ENCODE data around the gene DNER.
"Not testable (repeated sequence)": the region's sequence is repeated elsewhere in the genome, so short reads cannot be mapped to it uniquely, and the experiment has no call there.

The DNER gene, protein sequence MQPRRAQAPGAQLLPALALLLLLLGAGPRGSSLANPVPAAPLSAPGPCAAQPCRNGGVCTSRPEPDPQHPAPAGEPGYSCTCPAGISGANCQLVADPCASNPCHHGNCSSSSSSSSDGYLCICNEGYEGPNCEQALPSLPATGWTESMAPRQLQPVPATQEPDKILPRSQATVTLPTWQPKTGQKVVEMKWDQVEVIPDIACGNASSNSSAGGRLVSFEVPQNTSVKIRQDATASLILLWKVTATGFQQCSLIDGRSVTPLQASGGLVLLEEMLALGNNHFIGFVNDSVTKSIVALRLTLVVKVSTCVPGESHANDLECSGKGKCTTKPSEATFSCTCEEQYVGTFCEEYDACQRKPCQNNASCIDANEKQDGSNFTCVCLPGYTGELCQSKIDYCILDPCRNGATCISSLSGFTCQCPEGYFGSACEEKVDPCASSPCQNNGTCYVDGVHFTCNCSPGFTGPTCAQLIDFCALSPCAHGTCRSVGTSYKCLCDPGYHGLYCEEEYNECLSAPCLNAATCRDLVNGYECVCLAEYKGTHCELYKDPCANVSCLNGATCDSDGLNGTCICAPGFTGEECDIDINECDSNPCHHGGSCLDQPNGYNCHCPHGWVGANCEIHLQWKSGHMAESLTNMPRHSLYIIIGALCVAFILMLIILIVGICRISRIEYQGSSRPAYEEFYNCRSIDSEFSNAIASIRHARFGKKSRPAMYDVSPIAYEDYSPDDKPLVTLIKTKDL

DNA sequence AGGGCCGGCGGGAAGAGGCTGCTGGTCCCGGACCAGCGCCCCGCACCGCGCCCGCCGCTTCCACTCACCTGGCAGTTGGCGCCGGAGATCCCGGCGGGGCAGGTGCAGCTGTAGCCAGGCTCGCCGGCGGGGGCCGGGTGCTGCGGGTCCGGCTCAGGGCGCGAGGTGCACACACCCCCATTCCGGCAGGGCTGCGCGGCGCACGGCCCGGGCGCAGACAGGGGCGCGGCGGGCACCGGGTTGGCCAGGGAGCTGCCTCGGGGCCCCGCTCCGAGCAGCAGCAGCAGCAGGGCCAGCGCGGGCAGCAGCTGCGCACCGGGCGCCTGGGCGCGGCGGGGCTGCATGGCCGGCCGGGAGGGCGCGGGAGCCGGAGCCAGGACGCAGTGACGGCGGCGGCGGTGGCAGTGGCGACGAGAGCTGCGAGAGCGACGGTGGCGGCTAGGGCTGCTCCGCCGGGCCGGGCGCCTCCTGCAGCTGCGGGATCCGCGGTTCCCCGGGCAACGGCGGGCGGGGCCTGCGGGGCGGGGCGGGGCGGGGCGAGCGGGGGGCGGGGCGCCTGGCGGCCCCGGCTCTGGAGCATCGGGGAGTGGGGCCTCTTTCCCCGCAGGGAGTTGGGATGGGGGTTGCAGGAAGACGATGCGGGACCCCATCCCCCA, at the start of gene DNER:
Gene DNER (minus strand): TSS at position 476 of the 656 bp plus-strand sequence. CDS start 132 bp downstream, at position 344.
- DNase-seq (ENCODE audit: low read depth in 2 of 2) = peak; percentile 19 to 48

DNA sequence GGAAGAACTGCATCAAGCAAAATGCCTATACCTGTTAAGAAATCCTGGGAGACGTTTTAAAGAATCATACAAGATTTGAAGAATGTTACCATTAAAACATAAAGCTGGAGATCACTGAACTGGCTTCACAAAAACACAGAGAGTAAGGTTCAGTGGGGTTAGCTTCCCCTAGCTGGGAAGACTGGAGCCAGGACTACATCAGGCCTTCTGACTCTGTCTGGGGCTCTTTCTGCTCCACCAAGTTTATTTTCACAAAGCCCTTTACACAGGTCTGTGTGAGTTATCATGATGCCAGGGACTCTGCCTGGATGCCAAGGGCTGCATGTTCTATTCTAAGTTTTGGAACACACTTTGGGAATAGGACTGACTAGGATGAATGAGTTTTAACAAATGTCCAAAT, 47.3 kb upstream of the DNER start:
- no peak for DNase-seq (ENCODE audit: low read depth in 2 of 2)

DNA sequence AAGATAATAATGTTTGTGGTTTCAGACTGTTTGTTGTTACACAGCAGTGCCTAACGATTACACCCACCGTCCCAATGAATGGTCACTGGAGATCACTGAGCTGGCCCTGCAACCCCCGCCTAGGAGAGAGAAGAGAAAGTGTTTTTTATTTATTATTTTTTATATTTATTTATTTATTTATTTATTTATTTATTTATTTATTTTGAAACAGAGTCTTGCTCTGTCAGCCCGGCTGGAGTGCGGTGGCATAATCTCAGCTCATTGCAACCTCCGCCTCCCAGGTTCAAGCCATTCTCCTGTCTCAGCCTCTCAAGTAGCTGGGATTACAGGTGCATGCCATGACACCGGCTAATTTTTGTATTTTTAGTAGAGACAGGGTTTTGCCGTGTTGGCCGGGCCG, 43.1 kb upstream of the DNER start:
- DNase-seq (ENCODE audit: low read depth in 2 of 2) = not testable (repeated sequence)

DNA sequence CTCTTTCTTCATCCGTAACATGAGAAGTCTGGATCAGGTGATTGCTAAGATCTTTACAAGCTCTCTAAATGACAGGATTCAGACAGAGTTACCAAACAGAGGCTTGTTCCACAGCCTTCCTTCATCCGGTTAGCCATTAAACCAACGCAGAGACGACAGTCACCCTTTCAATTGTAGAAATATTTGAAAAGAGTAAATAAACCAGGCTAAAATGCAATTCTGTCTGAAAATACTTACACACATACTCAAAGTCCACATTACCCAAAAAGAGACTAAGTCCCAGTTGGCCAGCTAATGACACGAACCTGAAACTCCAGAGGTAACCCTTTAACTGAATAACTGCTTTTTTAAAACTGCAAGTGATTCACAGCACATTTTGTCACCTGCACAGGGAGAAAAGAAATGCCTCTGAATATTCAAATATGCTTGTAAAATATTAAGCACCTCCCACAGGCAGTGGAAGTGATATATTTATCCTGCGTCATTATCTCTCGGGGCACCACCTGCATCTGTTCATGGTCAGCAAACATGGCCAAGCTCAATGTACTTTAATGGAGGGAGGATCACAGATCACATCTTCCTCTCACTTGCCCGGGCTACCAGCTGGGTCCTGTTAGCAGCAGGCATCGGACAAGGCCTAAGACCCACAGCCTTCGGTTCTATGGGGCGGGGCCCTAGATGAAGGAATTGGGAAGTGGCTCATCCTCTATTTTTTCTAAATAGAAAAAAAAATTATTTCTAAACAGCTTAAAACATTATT, 38.8 kb upstream of the DNER start:
- DNase-seq (ENCODE audit: low read depth in 2 of 2) = no peak

DNA sequence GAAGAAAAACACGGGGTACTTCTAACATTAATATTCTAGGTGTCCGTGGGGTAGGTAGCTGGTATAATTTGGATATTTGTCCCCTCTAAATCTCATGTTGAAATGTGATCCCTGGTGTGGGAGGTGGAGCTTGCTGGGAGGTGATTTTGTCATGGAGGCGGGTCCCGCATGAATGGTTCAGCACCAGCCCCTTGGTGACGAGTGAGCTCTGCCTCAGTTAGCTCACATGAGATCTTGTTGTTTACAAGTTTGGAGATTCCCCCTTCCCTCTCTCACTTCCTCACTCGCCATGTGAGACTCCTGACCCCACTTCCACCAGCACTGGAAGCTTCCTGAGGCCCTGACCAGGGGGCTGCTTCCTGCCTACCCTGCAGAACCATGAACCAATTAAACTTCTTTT, 35.4 kb upstream of the DNER start:
- no peak for DNase-seq (ENCODE audit: low read depth in 2 of 2)

DNA sequence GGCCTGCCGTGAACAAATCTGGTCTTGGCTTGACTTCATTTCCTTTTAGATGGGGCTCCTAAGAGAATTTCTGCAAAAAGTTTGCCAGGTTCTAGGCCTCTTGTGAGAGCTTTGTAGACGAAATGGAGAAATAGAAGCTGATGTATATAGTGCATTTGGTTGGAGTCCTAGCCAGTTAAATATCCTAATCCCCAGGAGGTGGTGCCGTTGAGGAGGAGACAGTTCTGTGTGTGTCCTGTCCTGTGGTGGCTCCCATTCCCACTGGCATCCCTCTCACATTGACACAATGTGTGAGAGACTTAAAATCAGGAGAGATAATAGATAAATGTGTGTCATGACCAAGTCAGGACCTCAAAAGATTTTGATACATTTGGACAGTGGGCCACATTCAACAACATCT, 34.6 kb upstream of the DNER start:
- DNase-seq (ENCODE audit: low read depth in 2 of 2) = no peak

DNA sequence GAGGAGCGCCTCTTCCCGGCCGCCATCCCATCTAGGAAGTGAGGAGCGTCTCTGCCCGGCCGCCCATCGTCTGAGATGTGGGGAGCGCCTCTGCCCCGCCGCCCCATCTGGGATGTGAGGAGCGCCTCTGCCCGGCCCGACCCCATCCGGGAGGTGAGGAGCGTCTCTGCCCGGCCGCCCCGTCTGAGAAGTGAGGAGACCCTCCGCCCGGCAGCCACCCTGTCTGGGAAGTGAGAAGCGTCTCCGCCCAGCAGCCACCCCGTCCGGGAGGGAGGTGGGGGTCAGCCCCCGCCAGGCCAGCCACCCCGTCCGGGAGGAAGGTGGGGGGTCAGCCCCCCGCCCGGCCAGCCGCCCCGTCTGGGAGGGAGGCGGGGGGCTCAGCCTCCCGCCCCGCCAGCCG, 28.3 kb upstream of the DNER start:
- not testable (repeated sequence) for DNase-seq (ENCODE audit: low read depth in 2 of 2)

DNA sequence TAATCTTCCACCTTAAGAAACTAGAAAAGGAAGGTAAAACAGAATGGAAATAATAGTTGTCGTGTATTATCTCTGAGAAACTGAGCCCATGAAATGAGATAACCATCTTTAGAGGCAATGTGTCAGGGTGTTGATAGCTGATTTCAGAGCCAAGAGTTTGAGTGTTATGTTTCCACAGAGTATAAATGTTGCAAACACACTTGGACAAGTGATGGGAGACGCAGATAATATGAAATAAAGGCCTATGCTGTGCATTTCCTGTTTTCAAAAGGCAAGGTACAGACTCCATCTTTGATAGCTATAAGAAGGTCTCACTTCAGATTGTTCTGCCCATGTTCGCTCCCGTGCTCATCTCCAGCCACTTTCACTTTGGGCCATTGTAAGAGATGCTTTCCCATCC, 25.9 kb upstream of the DNER start:
- no peak for DNase-seq (ENCODE audit: low read depth in 2 of 2)

DNA sequence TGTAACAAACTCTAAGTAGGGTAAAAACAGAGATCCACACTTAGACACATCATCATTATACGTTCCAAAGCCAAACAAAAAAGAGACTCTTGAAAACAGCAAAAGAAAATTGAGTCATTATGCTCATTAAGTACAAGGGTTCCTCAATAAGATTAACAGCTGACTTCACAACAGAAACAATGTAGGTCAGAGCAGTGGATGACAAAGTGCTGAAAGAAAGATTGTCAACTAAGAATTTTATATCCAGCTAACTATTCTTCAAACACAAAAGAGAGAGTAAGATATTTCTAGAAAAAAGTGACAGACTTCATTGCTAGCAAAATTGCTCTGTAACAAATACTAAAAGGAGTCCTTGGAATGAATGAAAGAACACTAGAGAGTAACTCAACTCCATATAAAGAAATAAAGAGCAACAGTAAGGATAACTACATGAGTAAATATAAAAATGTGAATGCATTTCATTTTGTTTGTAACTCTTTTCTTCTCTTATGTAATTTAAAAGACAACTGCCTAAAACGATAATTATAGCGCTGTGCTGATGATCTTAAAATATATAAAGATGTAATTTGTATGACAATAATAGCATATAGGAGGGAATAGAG, 23.8 kb upstream of the DNER start:
- no peak for DNase-seq (ENCODE audit: low read depth in 2 of 2)

DNA sequence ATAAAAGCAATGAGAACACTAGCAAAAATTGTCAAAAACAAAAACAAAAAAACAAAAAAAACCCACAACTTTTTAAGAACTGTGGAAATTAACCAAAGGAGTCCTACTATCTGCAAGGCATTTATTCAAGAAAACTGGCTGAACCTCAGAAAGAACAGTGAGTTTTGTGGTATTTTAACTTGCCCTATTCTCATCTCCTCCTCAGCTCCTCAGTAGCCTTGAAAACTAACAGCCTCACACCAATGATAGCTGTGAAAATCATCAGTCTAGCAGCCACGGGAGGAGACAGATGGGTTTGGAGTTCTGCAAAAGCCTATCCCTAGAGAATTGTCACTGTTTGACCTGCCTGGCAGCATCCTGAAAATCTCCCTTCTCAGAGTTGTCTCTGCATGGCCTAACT, 20.1 kb upstream of the DNER start:
- DNase-seq (ENCODE audit: low read depth in 2 of 2) = no peak

DNA sequence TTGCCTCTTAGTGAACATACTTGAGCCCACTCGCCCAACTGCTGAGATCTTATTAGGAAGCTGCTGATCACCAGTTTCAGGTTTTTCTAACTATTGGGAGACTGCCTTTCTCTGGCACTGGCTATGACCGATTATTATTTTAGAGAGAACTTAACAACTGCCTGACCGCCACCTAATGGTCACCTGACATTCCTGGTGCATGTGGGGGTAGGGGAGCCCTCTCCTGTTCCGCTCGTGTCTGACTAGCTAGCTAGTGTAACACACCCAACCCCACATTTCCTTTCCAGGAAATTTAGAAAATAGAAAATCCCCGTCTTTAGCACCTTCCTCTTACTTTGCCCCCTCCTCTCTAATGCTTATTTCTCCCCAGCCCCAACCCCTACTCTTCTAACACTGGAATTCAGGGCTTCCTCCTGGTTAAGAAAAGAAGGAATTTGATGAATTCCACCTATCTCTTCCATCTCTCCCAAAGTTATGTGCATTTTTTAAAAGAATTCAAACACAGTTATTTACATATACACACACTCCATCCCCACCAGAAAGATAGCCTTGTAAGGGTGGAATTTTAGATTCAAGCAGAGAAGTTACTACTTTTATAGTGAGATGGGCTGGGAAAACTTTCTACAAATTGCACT, 19.4 kb upstream of the DNER start:
- no peak for DNase-seq (ENCODE audit: low read depth in 2 of 2)

DNA sequence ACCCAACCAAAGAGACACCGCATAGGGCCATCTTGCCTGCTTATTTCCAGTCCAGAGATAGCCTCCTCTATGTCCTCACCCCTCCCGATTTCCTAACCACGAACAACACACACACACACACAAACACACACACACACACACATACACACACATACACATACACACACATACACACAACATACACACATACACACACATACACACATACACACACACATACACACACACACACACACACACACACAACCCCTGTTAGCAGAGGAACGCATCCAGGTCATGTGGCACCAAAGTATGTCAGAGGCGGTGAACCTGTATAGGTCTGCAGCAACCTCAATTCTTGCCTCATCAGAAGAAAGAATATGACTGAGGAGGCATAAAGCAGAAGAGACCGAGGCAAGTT, 18.5 kb upstream of the DNER start:
- DNase-seq (ENCODE audit: low read depth in 2 of 2) = no peak

DNA sequence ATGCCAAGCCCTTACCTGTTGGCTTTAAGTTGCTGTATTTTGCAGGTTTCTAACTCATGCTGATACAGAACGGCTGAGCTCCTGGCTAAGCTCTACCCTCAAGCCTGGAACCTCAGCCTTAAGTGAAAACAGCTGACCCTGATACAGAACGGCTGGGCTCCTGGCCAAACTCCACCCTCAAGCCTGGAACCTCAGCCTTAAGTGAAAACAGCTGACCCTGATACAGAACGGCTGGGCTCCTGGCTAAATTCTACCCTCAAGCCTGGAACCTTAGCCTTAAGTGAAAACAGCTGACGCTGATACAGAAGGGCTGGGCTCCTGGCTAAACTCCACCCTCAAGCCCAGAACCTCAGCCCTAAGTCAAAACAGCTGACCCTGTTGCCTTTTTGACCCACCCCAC, 17.6 kb upstream of the DNER start:
- no peak for DNase-seq (ENCODE audit: low read depth in 2 of 2)

DNA sequence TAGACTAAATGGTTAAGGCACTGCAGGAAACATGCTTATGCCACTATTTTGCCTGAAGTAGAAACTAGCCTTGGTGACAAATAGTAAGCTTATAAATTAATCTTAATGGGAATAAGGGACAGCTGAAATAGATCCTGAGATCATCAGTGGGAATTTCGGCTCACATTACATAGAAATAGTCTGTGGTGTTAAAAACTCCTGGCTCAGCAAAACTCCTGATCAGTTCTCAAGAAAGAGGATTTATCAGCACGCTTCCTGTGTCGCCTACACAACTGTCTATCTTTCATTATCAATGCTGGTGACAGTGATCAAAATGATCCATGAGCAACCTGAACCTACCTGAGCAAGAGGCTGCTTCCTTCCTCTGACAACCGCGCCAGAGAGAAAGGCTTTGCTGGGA, 17.0 kb upstream of the DNER start:
- no peak for DNase-seq (ENCODE audit: low read depth in 2 of 2)

DNA sequence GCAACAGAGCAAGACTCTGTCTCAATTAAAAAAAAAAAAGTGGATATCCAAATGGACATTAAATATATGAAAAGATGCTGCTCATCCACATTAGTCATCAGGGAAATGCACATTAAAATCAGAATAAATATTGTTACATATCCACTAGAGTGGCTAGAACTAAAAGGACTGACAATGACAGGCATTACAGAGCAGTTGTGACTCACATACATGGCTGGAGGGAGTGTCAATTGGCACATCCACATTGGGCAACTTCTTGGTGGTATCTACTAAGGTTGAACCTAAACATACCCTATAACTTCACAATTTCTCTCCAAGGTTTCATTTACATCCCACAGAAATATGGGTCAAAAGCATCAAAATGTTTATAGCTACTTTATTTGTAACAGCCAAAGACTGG, 14.0 kb upstream of the DNER start:
- DNase-seq (ENCODE audit: low read depth in 2 of 2) = no peak

DNA sequence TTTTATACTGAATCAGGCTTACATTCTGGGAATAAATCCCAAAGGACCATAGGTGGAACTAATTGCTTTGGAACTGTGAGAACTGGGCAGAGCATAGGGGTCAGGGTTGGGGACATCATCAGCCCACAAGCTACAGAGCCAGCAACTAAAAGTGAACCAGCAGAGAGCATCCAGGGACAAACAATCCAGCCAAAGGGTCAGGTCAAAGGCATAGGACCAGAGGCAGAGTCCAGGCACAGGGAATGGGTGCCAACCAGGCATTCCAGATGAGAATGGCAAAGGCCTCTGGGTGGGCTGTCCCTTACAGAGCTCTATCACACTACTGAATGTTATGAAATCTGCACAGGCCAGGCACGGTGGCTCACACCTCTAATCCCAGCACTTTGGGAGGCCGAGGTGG, 12.3 kb upstream of the DNER start:
- no peak for DNase-seq (ENCODE audit: low read depth in 2 of 2)

DNA sequence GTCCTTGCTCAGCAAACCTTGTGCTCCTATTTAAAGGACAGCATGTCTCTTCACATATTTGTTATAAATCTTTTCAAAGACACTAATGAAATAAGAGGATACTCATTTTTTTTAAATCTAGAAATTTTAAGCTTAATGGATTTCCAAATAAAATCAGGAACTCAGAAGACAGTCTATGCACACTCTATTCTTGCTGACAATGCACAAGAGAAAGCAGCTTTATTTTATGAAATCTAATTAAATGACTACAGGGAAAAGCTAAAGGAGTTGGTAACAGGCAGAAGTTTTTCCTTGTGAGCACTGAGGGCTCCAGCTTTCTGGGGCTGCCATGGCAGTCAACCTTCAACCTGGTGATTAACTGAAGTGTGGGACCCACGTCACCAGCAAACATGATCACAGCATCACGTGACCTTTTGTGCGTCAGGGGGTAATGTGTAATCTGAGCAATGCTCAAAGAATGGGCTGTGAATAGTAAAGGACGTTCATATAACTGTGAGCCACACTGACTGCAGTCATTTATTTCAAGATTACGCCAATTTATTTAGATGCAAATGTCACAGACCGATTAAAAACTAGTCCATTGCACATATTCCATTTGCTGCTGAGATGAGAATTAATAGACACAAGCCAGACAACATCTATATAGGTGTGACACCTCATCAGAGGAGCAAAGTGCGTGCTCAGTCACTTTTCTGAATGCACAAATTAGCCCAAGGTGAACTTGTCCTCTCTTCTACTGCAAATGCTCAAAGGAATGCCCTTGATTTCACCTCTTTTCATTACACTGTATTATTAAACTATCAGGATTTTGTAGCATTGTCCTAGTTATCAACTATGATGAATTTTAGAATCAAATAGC, 11.6 kb upstream of the DNER start:
- DNase-seq (ENCODE audit: low read depth in 2 of 2) = no peak

DNA sequence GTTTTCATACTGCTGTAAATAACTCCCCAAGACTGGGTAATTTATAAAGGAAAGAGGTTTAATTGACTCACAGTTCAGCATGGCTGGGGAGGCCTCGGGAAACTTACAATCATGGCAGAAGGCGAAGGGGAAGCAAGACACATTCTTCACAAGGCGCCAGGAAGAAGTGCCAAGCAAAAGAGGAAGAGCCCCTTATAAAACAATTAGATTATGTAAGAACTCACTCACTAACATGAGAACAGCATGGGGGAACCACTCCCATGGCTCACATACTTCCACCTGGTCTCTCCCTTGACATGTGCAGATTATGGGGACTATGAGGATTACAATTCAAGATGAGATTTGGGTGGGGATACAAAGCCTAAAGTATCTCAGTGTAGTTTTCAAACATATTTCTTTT, 8.8 kb upstream of the DNER start:
- DNase-seq (ENCODE audit: low read depth in 2 of 2) = not testable (repeated sequence)

DNA sequence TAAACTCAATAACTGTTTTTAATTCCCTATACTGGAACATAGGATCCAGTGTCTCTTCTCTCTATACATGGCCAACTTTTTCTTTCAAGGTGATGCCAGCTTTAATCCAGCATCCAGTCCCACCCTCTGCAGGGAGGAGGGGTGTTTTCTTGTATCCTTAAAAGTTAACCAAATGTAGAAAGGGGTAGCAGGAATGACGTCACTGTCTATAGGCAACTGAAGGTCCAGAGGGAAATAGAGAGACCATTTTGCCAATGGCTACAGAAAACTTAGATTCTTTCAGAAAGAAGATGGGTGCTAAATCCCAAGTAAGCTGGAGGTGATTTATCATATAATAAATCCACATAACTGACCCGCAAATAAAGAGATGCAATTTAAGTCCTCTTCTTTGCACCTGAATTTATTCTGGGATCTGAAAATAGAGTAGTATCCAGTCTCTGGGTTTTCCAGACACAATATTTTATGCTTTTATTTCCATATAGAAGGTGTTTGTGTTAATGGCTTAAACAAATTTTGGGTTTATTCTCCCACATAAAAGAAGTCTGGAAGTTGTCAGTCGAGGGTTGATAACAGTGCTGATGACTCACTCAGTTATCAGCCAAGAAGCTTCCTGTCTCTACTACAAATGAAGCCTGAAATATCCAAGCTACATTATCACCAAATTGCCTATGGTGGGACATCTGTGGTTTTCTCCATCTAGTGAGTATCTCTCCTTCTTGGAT, 5.7 kb upstream of the DNER start:
- DNase-seq (ENCODE audit: low read depth in 2 of 2) = no peak

DNA sequence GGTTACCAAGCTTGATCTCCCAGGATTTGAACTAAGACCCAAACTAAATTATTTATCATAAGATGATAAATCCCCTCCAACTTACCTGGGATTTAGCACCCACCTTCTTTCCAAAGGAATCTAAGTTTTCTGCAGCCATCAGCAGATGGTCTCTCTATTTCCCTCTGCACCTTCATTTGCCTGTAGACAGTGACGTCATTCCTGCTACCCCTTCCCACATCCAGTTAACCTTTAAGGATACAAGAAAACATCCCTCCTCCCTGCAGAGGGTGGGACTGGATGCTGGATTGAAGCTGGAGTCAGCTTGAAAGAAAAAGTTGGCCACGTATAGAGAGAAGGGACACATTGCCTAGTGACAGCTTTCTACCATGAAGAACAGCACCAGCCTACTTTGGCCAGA, 3.7 kb upstream of the DNER start:
- DNase-seq (ENCODE audit: low read depth in 2 of 2) = no peak

Measured in activated CD4-positive, alpha-beta T cell treated with anti-CD3 and anti-CD28 coated beads for 24 hours (primary cell).